ENCODE data around the gene EXTL1.

Gene EXTL1

DNA sequence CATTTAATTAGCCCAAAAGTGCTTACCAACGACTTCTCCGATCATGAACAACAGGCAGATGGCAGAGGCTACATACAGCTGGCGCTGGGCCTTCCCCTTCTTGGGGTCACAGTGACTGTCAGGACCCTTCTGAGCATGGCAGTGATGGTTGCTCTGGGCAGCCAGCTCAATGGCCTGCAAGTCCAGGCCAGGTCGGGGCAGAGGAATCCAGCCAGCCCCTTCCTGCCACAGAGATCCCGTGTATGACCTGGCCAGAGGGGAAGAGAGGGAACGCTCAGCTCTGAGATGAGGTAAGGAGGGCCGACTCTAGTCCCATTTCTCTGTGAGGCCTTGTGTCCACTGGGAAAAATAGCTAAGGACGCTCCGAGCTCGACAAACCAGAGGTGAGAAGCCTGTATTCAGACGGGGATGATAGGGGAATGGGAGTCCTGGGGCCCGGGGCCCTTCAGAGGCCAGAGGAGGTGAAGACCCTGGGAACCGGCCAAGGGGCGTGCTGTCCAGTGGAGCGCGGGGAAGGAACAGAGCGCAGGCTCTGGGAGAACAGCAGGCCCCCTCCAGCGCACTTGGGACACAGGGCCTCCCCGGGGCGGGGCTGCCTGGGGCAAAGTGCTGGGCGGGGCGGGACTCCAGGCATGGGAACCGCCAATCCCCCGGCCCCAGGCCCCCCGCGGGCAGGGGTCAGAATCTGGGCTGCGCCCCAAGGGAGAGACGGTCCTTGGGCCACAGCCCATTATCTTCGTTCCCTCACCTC, 23.6 kb downstream of the EXTL1 start:
- DNase-seq = no peak

DNA sequence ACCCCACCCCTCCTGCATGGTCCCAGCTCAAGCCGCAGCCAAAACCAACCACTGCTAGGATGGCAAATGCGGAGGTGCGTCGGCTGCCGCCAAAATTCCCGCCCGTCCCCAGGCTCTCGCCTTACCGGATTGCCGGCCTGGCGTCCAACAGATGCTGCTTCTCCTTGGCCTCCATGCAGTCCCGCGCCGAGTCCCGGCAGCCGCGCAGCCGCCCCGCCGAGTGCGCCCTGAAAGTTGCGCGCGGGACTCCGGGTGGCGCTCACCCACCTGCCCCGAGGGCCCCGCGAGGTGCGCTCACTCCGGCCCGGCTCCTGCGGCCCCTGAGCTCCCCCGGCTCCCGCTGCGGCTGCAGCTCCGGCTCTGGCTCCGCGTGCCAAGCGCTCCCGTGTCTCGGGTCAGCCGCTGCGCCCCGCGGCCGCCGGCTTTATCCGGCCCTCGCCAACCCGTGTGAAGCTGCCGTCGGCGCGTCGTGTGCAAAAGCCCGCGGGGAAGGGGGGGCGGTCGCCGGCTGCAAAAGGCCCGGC, 24.2 kb downstream of the EXTL1 start, which contains the start of gene SLC30A2:
TSS of gene SLC30A2 (minus strand) at position 397 of the 524 bp plus-strand sequence. CDS start at position 175, 222 bp downstream.
- DNase-seq = no peak

DNA sequence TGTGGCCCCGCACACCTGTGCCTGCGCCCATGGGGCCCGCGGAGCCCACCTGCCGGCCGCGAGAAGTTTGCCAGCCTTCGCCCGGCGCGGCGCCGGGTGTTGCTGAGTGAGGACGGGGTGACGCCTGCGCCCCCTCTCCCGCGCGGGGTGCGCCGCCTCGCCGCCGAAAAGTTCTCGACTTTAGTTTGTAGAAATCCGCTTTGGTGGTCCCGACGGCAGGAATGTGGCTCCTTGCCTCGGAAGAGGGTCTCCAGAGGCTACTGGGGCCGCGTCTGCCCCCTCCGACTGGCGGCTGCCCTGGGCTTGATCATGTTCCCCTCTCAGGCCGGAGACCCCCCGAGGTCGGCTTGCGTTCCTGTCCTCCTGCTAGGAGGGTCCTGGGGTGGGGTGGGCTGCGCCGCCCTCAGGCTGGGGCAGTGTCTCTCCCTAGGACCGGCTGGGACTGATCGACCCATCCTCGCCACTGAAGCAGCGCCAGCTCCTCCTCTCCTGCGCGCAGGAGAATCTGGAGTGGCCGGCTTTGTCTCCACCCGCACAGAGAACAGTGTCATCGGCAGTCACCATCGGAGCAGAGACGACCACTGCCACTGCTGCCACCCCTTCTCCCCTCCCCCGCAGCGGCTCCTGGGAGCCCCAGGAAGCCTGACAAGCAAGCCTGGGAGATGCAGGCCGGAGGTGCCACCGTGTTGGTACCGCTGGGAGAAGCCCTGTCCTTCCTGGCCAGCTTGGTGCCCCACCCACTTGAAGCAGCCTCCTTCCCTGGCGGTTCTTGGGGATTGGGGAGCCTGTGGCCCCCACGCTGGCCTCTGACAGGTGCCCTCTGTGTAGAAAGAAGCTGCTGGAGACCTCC, 24.9 kb downstream of the EXTL1 start:
- DNase-seq = no peak

DNA sequence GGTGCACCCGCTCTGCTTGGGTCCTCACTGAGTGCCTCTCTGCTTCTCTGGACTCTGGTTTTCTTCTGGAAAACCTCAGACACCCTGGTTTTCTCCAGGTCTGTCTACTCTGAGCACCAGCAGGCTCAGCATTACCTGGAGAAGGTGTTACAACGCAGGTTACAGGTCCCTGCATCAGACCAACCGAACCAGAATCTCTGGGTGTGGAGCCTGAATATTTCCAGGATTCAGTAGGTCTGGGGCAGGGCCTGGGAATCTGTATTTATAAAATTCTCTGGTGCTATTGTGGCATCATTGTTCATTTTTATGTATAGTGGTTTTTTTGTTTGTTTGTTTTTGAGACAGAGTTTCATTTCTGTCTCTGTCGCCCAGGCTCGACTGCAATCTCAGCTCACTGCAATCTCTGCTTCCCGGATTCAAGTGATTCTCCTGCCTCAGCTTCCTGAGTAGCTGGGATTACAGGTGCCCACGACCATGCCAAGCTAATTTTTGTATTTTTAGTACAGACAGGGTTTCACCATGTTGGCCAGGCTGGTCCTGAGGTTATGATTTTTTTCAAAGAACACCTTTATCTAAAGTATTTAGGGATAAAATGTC, 25.8 kb downstream of the EXTL1 start:
- DNase-seq = no peak

DNA sequence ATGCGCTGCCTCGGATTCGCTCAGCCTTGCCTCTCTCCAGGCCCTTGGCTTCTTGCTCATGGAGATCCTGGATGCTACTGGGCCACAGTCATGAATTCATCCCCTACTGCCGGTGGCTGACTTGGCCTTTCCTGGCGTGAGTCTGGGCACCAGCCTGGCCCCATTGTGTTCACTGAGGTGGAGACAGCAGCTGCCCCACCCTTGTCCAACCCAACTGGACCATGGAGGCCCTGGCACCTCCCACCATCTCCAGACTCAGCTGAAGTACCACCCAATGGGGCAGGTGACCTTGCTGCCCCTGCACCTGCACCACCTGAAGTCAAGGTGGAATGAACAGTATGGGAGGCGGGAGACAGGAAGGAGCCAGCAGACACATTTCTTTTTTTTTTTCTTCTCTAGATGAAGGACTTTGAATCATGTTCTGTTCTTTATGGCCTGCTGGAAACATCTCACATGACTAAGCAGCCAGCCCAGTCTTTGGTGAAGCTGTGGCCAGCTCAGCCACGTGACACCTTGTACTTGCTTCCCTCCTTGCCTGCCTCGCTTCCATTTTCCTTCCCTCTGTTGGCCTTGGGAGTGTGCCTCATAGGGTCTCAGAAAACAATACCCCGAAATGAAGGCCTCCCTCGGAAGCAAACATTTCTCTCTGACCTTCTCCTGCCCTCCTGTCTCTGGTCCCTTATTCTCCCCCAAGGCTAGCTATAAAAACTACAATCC, 28.1 kb downstream of the EXTL1 start:
- DNase-seq = no peak

DNA sequence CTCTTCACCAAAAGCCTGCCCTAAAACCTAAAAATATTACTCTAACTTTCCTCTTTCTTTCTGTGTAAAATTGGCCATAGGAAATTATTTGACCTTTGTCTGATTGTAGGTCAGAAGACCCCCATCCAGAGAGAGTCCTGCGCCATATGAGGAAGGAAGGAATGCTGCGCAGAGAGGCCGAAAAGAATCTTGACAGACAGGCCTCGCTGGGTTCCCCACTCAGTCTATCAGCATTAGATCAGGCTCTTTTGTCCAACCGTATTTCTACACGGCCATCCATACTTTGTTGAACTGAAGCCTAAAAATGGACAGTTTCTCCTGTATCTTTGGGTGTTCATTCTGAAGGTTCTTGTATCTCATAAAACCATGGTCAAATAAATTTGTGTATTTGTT, 28.7 kb downstream of the EXTL1 start:
- no peak for DNase-seq

DNA sequence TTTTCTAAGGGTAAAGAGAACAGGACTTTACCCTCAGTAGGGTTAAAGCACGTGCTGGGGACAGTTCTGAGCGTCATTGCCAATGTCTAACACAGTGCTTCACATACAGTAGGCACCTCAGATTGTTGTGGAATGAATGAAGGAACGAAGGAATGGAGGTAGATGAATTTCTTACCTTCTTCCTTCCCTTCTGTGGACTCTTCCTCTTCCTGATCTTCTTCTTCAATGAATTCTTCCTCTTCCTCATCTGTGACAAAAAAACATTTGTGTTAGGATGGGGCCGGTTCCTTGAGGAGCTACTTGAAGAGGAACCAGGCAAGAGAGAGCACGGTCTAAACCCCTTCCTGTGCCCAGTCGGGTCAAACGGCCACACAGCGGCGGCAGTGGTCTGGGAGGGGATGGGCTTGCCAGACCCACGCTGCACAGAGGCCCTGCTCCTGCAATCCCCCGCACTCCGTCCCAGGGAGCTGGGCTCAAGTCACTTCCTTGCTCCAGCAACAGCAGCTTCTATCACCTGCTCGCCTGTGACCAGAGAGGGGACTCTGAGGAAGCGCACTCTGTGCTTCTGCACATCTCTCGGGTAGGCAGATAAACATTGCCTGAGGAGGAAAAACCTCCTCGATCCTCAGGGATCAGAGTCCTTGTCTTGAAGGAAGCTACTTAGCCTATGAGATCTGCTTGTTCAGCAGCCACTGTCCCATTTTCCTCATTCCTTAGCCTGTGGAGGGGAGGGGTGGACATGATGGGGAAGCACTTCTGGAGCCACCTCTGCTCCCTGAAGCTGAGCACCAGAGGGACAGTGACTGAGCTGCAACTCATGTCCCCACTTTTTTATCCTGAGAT, 32.4 kb downstream of the EXTL1 start:
- DNase-seq = no peak

DNA sequence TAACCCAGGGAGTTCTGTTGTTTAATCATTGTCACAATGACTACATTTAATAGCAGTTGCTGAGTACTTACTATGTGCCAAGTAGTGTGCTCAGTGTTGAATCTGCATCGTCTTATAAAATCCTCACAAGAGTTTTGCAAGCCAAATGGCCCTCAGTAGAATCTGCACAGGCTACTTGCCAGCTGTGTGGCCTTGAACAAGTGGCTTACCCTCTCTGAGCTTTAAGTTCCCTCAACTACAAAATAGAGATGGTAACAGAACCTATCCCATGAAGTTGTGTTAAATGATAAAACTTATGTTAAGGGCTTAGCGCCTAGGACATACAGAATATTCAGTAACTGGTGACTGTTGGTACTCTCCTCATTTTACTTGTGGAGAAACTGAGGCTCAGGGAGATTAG, 33.5 kb downstream of the EXTL1 start:
- no peak for DNase-seq

DNA sequence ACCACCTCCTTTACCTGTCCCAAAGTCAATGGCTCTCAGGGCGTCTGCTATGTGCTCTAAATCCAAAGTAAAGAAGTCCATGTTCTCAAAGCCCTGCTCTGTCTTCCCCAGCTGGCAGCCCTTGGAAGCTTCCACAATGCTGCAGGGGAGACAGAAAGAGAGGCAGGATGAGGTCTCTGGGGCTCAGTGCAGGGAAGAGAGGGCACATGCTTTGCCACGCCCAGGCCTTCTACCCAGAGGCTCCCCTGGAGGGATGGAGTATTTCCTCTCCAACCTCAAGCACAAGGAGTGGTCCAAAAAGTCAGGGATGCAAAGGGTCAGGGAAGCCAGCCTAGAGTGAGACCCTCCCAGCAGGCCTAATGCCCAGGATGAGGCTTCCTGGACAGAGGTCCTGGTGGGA, 35.6 kb downstream of the EXTL1 start:
- no peak for DNase-seq

DNA sequence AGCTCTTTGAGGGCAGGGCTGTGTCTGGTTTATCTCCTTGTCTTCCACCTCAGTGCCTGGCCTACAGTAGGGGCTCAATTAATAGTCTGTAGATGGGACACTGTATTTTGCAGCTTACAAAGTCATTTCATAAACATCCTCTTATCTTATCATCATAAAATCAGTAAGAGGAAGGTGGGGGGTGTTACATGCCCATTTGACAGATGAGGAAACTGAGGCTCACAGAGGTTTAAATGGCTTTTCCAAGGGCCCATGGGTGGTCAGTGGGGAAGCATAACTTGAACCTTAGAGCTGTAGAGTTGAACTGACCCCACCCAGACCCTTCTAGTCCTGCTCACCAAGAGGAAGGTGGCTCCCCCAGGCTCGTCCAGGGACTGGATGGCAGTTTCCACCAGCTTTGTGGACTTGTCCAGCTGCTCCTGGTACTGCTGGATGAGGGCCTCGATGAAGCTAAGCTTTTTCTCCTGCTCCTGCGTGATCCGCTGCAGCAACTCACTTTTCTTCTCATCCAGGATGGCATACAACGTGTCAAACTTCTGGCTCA, 36.5 kb downstream of the EXTL1 start:
- no peak for DNase-seq

DNA sequence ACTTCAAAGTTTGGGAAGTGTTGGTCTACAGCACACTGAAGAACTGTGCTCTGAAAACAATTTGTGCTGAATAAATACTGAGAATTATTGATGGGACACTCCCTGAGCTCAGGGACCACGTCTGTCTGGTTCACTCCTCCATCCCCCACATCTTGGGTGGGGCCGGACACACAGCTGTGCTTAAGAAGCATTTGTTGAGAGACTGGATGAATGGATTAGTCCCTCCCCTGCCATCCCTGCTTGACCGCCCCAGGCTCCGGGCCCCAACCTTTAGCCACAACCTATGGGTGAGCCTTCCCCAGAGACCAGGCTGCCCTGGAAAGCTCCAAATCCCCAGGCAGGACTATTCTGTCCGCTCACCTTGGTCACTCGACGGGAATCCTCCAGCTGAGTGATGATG, 38.3 kb downstream of the EXTL1 start:
- no peak for DNase-seq

DNA sequence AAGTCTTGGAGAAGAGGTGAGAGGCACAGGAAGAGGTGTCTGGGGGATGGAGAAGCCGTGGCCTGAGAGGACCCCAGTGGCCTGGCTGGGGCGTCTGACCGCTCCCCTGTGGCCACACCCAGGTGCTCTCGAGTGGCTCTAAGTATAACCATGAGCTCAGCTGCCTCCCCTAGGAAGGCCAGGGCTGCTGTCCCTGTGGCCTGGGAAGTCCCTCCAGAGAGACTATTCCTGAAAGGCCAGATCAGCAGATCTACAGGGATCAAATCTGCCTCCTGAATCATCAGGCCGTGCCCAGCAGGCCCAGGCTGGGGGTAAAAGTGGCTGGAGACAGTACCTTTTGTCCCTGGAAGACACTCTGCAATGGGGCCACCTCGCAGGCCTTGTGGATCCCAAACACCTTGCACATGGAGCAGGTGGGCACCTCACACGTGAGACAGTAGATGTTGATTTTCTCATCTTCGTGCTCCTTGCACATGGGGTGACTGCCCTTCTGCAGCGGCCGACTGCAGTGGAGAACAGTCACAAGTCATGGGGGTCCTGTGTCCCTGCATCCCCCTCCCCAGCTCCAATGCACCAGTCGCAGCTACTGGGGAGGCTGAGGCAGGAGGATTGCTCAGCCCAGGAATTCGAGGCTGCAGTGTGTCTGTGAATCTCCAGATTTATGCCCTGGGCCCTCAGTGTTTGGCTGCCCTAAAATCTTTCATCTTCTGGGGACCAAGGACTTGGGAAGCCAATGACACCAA, 39.4 kb downstream of the EXTL1 start:
- DNase-seq = no peak

DNA sequence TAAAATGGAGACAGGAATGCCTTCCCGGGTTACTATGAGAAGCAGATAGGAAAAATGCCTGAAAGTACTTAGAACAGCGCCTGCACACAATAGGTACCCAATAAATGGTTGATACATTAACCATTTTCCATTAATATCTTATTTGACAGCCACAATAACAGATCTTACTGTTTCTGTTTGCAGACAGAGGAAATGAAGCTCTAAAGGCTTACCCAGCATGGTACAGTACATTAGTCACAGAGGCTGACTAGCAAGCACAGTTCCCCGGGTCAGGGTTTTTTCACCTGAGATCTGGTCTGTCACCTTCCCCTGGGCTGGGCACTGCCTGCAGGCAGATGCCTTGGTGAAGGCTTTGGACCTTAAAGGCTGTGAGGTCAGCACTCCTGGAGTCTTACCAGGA, 43.0 kb downstream of the EXTL1 start:
- DNase-seq = no peak

DNA sequence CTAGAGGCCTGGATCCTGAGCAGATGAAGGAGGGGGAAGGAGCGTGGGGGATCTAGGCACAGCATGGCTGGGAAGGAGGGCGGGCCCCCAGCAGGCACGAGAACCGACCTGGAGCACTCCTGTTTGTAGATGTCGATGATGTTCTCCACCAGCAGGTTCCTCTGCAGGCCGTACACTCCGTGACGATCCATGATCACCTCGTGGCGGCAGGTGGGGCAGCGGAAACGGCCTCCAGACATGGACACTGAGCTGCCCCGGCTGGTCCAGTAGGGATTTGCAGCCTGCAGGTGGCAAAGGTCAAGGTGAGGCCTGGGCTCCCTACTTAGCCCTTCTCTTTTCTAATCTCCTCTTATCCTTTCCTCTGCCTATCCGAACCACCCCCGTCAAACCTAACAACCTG, 44.6 kb downstream of the EXTL1 start:
- no peak for DNase-seq

DNA sequence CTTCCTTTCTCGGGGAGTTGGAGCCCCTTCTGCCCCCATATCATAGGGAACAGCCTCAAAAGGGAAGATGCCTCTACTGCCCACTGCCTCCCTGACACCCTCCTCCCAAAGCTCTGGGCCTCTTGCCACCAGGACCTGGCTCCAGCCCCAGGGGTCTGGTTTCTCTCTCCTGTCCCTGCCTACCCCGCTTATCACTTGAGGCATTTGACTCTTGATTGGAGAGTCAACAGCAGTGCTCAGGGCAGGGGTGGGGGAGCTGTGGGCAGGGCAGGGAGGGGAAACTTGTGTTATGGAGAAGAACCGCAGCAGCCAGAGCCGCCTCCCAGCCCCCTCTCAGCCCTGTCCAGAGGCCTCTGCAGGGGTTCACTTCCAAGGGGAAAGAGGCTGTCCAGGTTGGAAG, 45.3 kb downstream of the EXTL1 start:
- DNase-seq = no peak

DNA sequence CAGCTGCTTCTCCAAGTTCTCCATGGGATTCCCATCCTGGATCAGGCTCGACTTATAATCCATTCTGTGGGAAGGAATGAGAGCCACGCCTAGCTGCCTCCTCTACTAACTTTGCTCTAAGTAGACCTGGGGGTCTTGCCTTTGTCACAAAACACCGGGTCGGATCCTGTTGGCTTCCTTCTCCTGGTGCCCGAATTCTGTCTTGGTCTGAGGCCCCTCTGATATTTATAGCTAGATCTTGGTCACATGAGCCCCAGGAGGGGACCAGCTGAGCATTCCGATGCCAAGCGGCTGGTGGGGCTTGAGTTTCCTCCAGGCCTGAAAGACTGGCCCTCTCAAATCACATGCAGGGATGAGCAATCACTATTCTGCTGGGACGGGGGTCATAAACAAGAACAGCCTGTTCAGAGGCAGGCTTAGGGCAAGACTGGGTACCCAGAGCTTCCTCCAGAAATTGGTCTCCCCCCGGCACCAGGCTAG, 45.9 kb downstream of the EXTL1 start, which contains the start of gene TRIM63:
TSS of gene TRIM63 (minus strand) at position 199 of the 480 bp plus-strand sequence. CDS start at position 63, 136 bp downstream.
- DNase-seq = no peak

DNA sequence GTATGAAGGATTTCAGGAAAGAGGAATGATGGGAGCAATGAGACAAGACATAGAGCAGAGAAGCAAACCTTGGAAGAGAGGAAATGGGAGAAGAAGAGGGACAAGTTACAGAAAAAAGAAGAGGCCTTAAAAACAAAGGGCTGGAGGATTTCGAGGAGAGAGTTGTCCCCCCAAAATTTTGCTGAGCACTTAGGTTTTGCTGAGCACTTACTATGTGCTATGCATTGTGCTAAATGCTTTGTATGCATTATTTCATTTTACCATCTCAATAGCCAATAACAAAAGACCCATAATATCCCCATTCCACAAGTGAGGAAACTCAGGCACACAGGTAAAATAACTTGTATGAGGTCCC, 48.3 kb downstream of the EXTL1 start:
- no peak for DNase-seq

DNA sequence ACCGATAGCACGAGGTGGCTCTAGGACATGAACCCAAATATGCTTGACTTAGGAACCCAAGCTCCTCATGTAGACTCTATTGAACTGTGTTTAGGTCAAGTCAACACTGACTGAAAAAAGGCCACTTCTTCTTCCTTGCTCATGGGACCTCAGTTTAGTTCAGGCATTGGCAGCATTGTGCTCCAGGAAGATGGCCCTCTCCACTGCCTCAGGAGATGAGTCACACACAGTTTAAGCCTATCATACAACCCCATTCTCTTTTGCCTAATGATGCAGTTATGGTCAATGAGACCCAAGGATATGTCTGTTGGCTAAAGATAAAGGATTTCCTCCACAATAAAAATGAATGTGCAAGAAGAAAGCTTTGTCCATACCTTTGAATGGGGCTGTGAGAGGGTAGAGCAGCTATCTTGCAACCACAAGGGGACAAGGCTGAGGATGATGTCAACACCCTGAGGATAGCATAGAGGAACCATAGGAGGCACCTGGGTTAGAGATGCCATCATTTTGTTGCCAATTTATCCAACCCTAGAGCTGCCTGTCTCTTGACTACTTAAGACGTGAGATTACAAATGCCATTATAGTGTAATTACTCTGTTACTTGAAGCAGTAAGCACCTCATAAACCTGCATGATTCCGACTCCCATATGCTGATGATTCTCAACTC, 48.9 kb downstream of the EXTL1 start:
- DNase-seq = no peak

DNA sequence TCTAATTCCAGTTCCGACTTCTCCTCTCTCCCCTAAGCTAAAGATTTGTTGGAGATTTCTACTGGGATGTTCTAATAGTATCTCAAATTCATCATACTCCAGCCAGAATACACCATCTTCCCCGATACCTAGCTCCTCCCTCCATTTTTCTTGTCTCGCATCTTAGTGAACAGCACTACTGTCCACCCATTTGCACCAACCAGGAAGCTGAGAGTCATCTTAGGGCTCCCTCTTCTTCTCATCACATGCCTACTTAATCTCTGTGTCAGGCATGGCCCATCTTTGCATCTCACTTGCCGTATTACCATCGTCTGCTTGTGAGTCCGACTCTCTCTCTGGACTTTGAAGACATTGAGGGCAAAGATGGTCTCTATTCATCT, 49.4 kb downstream of the EXTL1 start:
- DNase-seq = no peak

DNA sequence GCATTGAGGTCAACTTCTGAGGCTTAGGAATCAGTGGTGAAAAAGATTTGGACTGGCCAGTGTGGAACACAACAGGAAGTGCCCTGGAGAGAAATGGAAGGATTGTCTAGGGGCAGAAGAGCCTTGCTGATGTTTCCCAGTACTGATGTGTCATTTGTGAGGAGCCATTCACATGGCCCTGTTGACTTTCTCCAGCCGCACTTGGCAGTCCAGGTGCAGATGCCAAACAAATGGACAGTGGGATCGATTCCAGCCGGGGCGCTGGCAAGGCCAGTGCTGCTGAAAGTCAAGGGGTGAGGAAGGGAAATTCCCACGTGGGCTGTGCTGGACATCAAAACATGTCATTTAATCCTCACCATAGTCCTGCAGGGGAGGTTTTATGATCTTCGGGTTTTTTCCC, 50.7 kb downstream of the EXTL1 start:
- DNase-seq = no peak
